CD4-positive, CD25-positive, alpha-beta regulatory T cell (primary cell): ENCODE results near the gene PRDM11. TPM values are rescaled to one million over a fixed set of nuclear protein-coding genes. Genes with fewer than 3 reads are reported as not detected.

Source experiments
- ATAC-seq, 2 donors: fragments of 150-1000 bp; cut with Tn5 transposase; one replicate each; pipeline ENCODE4 v1.10.0; 2021; ENCODE audit warnings: low read depth in 2 of 2, moderate number of reproducible peaks in 2 of 2, moderate library complexity in 1 of 2
- DNase-seq, 3 donors: peaks; one replicate each; pipeline versions ENCODE4 v3.0.0 to v3.0.0-alpha.2; 2012 to 2022; ENCODE audit warnings: mixed read lengths in 1 of 3
- H3K27ac ChIP-seq: one replicate; pipeline ENCODE4 v1.7.0; 2013; ENCODE audit warnings: mild to moderate bottlenecking, low read length; ENCODE audit not compliant: insufficient read depth, poor library complexity, severe bottlenecking
- H3K27me3 ChIP-seq: one replicate; pipeline ENCODE4 v1.7.0; 2013; ENCODE audit warnings: low read length; ENCODE audit not compliant: control insufficient read depth, insufficient read depth
- H3K36me3 ChIP-seq: one replicate; pipeline ENCODE4 v1.7.0; 2013; ENCODE audit warnings: mild to moderate bottlenecking, low read length, moderate library complexity; ENCODE audit not compliant: control insufficient read depth, insufficient read depth
- H3K4me1 ChIP-seq: 2 replicates; pipeline ENCODE4 v1.7.0; 2013; ENCODE audit warnings: mild to moderate bottlenecking, low read length; ENCODE audit not compliant: insufficient read depth, control insufficient read depth, poor library complexity, severe bottlenecking
- H3K4me3 ChIP-seq: one replicate; pipeline ENCODE4 v1.7.0; 2013; ENCODE audit warnings: low read depth, mild to moderate bottlenecking, low read length, moderate library complexity
- H3K9me3 ChIP-seq, 2 experiments: 1 replicate in 1 of 2; 2 replicates in 1 of 2; pipeline ENCODE4 v1.7.0; 2013; ENCODE audit warnings: low read length in 2 of 2, mild to moderate bottlenecking in 1 of 2, moderate library complexity in 1 of 2; ENCODE audit not compliant: control insufficient read depth in 2 of 2
- H3K27ac Mint-ChIP-seq, 3 donors: one replicate each; pipeline ENCODE4 v1.8.0; 2020 to 2022; ENCODE audit warnings: mild to moderate bottlenecking in 3 of 3, mixed read lengths in 3 of 3, moderate library complexity in 2 of 3
- H3K27me3 Mint-ChIP-seq: one replicate; pipeline ENCODE4 v1.8.0; 2022; ENCODE audit warnings: mild to moderate bottlenecking, mixed read lengths
- H3K36me3 Mint-ChIP-seq: one replicate; pipeline ENCODE4 v1.8.0; 2020; ENCODE audit warnings: mixed read lengths
- H3K4me1 Mint-ChIP-seq, 4 donors: one replicate each; pipeline ENCODE4 v1.8.0; 2020 to 2022; ENCODE audit warnings: mixed read lengths in 4 of 4, mild to moderate bottlenecking in 1 of 4
- H3K4me3 Mint-ChIP-seq, 4 donors: one replicate each; pipeline ENCODE4 v1.8.0; 2020 to 2022; ENCODE audit warnings: mild to moderate bottlenecking in 4 of 4, mixed read lengths in 4 of 4, moderate library complexity in 3 of 4
- H3K9me3 Mint-ChIP-seq, 7 donors: one replicate each; pipeline ENCODE4 v1.8.0; 2020 to 2022; ENCODE audit warnings: mixed read lengths in 7 of 7, mild to moderate bottlenecking in 3 of 7, moderate library complexity in 2 of 7
- polyA plus RNA-seq, 4 donors: library from polyadenylated mRNA; unstranded; fragments of 300-500 nt; fragmentation: Illumina TruSeq; gene quantifications; one replicate each; pipeline ENCODE4 v1.2.3, GENCODE V29; 2021
- total RNA-seq: library from RNA; stranded (reverse); gene quantifications from one replicate; pipeline ENCODE4 v1.2.3, GENCODE V29; 2022

The PRDM11 gene
- total and polyA plus RNA-seq, 5 donors from 2014 or later: 0.37 to 9.0 (median 0.65) TPM

GRCh38 chr11:45181193-45181888 is 34.9 kb downstream of the PRDM11 start:
- no peak for DNase-seq
- Mint-ChIP-seq H3K27me3 (peaks cover 25% of the 10 kb centered on the region), H3K36me3 (peaks cover 7% of the 10 kb centered on the region), H3K9me3 (peaks cover 0 to 3% (median 0%) of the 10 kb centered on the region in 7 donors), H3K27ac (no peak overlapping the region), H3K4me3 (peak overlapping the region in 2 of 4 donors; percentile 27 to 60), H3K4me1 (peaks cover 0 to 22% (median 15%) of the 10 kb centered on the region in 4 donors)
- Histone ChIP-seq H3K27me3 (peaks cover 16% of the 10 kb centered on the region), H3K4me3 (no peak overlapping the region), H3K9me3 (no peaks in the 10 kb centered on the region), H3K27ac (no peak overlapping the region), H3K36me3 (peaks cover 10% of the 10 kb centered on the region), H3K4me1 (peaks cover 8% of the 10 kb centered on the region)
- no peak for ATAC-seq

GRCh38 chr11:45181889-45182550 is 35.6 kb downstream of the PRDM11 start:
- H3K9me3 Mint-ChIP-seq: peaks cover 0 to 3% (median 0%) of the 10 kb centered on the region in 7 donors
- H3K27ac ChIP-seq: no peak overlapping the region
- H3K27me3 ChIP-seq: peaks cover 16% of the 10 kb centered on the region
- DNase-seq (no peak), ATAC-seq (no peak)
- H3K9me3 ChIP-seq: no peaks in the 10 kb centered on the region
- H3K4me3 ChIP-seq: no peak overlapping the region
- peaks cover 25% of the 10 kb centered on the region for H3K27me3 Mint-ChIP-seq
- peak overlapping the region in 3 of 4 donors; percentile 27 to 61 (median 39) for H3K4me3 Mint-ChIP-seq
- peaks cover 0 to 22% (median 15%) of the 10 kb centered on the region in 4 donors for H3K4me1 Mint-ChIP-seq
- peaks cover 9% of the 10 kb centered on the region for H3K36me3 Mint-ChIP-seq
- H3K27ac Mint-ChIP-seq: no peak overlapping the region
- peaks cover 8% of the 10 kb centered on the region for H3K4me1 ChIP-seq
- H3K36me3 ChIP-seq: peaks cover 10% of the 10 kb centered on the region

GRCh38 chr11:45182902-45183301 is 36.5 kb downstream of the PRDM11 start:
- Histone ChIP-seq H3K9me3 (no peaks in the 10 kb centered on the region), H3K27ac (no peak overlapping the region), H3K36me3 (peaks cover 10% of the 10 kb centered on the region), H3K27me3 (peaks cover 14% of the 10 kb centered on the region), H3K4me3 (no peak overlapping the region), H3K4me1 (peaks cover 8% of the 10 kb centered on the region)
- Mint-ChIP-seq H3K27ac (no peak overlapping the region), H3K27me3 (peaks cover 21% of the 10 kb centered on the region), H3K36me3 (peaks cover 11% of the 10 kb centered on the region), H3K9me3 (peaks cover 0 to 3% (median 0%) of the 10 kb centered on the region in 7 donors), H3K4me3 (no peak overlapping the region), H3K4me1 (peaks cover 0 to 22% (median 13%) of the 10 kb centered on the region in 4 donors)
- no peak for ATAC-seq
- DNase-seq: peak in 1 of 3 donors; percentile 15

GRCh38 chr11:45184640-45185039 is 38.2 kb downstream of the PRDM11 start:
- no peaks in the 10 kb centered on the region for H3K9me3 Mint-ChIP-seq
- Histone ChIP-seq H3K4me1 (peaks cover 6% of the 10 kb centered on the region), H3K9me3 (no peaks in the 10 kb centered on the region), H3K4me3 (no peak overlapping the region), H3K27ac (no peak overlapping the region), H3K27me3 (peaks cover 2% of the 10 kb centered on the region), H3K36me3 (peaks cover 10% of the 10 kb centered on the region)
- DNase-seq (no peak), ATAC-seq (no peak)
- peaks cover 0 to 5% (median 3%) of the 10 kb centered on the region in 4 donors for H3K4me1 Mint-ChIP-seq
- H3K36me3 Mint-ChIP-seq: peaks cover 19% of the 10 kb centered on the region
- no peak overlapping the region for H3K4me3 Mint-ChIP-seq
- H3K27ac Mint-ChIP-seq: no peak overlapping the region
- peaks cover 3% of the 10 kb centered on the region for H3K27me3 Mint-ChIP-seq

GRCh38 chr11:45185228-45185729 is 38.8 kb downstream of the PRDM11 start:
- H3K27me3 ChIP-seq: no peaks in the 10 kb centered on the region
- H3K9me3 ChIP-seq: no peaks in the 10 kb centered on the region
- Mint-ChIP-seq H3K27me3 (no peaks in the 10 kb centered on the region), H3K36me3 (peaks cover 24% of the 10 kb centered on the region), H3K27ac (no peak overlapping the region), H3K4me3 (no peak overlapping the region), H3K9me3 (no peaks in the 10 kb centered on the region), H3K4me1 (no peaks in the 10 kb centered on the region)
- no peaks in the 10 kb centered on the region for H3K4me1 ChIP-seq
- peaks cover 10% of the 10 kb centered on the region for H3K36me3 ChIP-seq
- no peak overlapping the region for H3K4me3 ChIP-seq
- H3K27ac ChIP-seq: no peak overlapping the region
- ATAC-seq: no peak
- no peak for DNase-seq

- no peaks in the 10 kb centered on the region for H3K27me3 ChIP-seq
- no peaks in the 10 kb centered on the region for H3K27me3 Mint-ChIP-seq
- no peaks in the 10 kb centered on the region for H3K9me3 ChIP-seq
- H3K36me3 Mint-ChIP-seq: peaks cover 28% of the 10 kb centered on the region
- H3K9me3 Mint-ChIP-seq: no peaks in the 10 kb centered on the region
- peaks cover 10% of the 10 kb centered on the region for H3K36me3 ChIP-seq
- no peaks in the 10 kb centered on the region for H3K4me1 ChIP-seq
- H3K4me3 Mint-ChIP-seq: no peak overlapping the region
- no peak for DNase-seq
- H3K4me1 Mint-ChIP-seq: no peaks in the 10 kb centered on the region
- H3K27ac ChIP-seq: no peak overlapping the region
- ATAC-seq: no peak
- peak overlapping the region in 1 of 3 donors; percentile 10 for H3K27ac Mint-ChIP-seq
- no peak overlapping the region for H3K4me3 ChIP-seq
Observed at GRCh38 chr11:45187375-45187774, 40.9 kb downstream of the PRDM11 start.

GRCh38 chr11:45188127-45188526 is 41.7 kb downstream of the PRDM11 start:
- H3K9me3 Mint-ChIP-seq: no peaks in the 10 kb centered on the region
- no peaks in the 10 kb centered on the region for H3K27me3 Mint-ChIP-seq
- Histone ChIP-seq H3K4me3 (no peak overlapping the region), H3K27ac (no peak overlapping the region), H3K9me3 (no peaks in the 10 kb centered on the region), H3K4me1 (no peaks in the 10 kb centered on the region), H3K36me3 (peaks cover 7% of the 10 kb centered on the region), H3K27me3 (no peaks in the 10 kb centered on the region)
- H3K4me1 Mint-ChIP-seq: no peaks in the 10 kb centered on the region
- peak overlapping the region in 1 of 4 donors; percentile 29 for H3K4me3 Mint-ChIP-seq
- no peak for DNase-seq
- peaks cover 31% of the 10 kb centered on the region for H3K36me3 Mint-ChIP-seq
- ATAC-seq: no peak
- no peak overlapping the region for H3K27ac Mint-ChIP-seq
